NOMO-1 treated with DMSO at 0.1 percent for 48 hours (cell line): ENCODE data around the gene PRKAG3.
"Not testable (repeated sequence)": the region's sequence is repeated elsewhere in the genome, so short reads cannot be mapped to it uniquely, and the experiment has no call there.

ENCODE experiments used
- DNase-seq: peaks from one replicate; lab custom pipeline; 2025; ENCODE audit not compliant: unreplicated experiment; lab: John Stamatoyannopoulos, UW

The PRKAG3 gene

GRCh38 chr2:218785103-218785502 lies 46.5 kb downstream of the PRKAG3 start:
- DNase-seq = no peak

- DNase-seq = no peak
These were observed 47.9 kb downstream of the PRKAG3 start for GRCh38 chr2:218783688-218784087.

- DNase-seq = no peak
These were observed 49.1 kb downstream of the PRKAG3 start for GRCh38 chr2:218782528-218782844.

DNA sequence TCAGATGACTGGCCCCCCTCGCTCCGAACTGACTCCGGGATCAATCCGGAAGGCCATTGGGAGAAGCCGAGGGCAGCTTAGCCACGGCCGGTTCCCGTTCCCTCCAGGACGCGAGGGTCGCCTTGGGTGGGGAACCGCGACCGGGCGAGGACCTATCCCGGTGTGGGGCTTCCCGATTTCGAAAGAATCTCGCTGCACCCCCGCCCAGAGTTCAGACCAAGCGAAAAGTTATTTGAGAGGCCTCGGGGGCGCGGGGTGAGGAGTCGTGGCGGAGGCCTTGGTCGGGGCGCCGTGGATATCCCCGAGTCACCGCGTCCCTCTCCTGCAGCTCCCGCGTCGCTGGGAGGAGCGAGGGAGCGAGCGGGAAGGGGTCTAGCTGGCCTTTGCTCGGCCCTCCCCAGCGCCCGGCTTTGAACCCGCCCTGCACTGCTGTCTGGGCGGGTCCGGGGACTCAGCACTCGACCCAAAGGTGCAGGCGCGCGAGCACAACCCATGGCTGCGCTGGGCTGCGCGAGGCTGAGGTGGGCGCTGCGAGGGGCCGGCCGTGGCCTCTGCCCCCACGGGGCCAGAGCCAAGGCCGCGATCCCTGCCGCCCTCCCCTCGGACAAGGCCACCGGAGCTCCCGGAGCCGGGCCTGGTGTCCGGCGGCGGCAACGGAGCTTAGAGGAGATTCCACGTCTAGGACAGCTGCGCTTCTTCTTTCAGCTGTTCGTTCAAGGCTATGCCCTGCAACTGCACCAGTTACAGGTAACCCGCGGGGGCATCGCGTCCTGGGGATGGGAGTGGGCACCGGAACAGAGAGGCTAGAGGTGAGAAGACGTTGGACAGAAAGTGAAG lies 49.7 kb downstream of the PRKAG3 start, which contains the start of gene CYP27A1:
Gene CYP27A1, plus strand, starts transcription at position 457 of the 837 bp plus-strand sequence. Its CDS starts 36 bp downstream, at position 493.
- no peak for DNase-seq

DNA sequence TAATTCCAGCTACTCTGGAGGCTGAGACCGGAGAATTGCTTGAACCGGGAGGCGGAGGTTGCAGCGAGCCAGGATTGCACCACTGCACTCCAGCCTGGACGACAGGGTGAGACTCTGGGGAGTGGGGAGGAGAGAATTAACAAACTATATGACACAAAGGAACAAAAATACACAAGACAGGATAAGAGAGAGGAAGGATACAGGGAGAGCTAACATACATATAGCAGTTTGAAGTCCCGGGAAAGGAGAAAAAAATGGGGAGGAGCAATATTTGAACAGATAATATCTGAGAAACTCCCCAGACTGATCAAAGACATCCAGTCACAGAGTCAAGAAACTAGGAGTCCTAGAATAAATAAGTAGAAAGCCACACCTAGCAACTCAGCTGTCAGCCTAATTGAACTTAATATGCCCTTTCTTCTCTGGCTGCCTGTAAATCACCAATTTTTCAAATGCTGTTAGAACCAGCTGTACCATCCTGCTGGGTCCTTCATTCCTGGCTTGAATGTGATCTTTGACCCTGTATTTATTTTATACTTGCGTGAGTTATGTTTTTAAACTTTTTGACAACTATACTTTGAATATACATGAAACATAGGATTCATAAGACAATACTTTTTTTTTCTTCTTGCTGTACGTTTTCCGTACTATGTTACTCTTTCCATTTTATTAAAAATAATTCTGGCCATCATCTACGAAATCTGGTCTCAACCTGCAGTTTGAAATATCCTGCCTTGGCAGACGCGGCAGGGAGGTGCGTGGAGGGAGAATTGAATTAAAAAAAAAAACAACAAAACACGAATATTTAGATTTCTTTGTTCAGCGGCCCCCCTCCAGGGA lies 50.5 kb downstream of the PRKAG3 start:
- DNase-seq = no peak

DNA sequence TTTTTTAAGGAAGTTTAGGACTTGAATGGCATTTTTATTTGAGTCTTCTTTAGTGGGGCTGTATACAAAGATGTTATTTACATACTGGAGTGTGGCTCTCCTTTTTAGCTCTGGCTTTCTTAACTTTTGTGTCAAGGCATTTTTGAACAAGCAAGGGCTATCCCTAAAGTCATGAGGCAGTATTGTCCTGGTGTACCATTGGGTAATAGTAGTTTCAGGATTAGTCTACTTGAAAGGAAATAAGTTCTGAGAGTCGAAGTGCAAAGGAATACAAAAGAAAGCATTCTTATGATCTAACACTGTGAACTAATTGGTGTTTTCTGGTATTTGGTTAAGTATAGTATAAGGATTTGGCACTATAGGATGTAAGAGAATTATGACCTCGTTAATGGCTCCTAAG lies 51.6 kb downstream of the PRKAG3 start:
- DNase-seq = no peak

- DNase-seq = no peak
These were observed 54.2 kb downstream of the PRKAG3 start for GRCh38 chr2:218777276-218777990.

- DNase-seq = no peak
These were observed 55.1 kb downstream of the PRKAG3 start for GRCh38 chr2:218776488-218776887.

DNA sequence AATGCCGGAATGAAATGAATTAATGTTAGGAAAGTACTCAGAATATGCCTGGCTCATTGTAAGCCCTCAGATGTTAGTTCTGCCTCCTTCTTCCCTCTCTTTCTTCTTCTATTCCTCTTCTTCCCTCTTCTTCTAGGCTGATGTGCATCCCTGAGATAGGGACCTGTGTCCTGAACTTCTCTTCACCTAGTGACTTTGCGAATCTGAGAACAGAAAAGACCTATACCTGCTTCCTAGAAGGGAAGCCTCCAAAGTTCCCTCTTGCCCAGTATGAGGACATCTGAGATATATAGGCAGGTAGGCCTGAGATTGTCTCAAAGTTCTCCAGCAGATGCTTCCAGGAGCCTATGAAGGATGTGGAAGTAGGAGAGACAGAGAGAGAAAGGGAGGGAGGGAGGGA lies 57.7 kb downstream of the PRKAG3 start:
- DNase-seq = no peak

DNA sequence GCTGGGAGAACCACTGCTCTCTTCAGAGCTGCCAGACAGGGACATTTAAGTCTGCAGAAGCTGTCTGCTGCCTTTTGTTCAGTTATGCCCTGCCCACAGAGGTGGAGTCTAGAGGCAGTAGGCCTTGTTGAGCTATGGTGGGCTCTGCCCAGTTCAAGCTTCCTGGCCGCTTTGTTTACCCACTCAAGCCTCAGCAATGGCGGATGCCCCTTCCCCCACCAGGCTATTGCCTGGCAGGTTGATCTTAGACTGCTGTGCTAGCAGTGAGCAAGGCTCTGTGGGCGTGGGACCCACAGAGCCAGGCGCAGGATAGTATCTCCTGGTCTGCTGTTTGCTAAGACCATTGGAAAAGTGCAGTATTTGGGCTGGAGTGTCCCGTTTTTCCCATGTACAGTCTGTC lies 58.8 kb downstream of the PRKAG3 start:
- not testable (repeated sequence) for DNase-seq
